Subcutaneous abdominal adipose tissue (tissue), 5 donors: Measurements from ENCODE around the gene SIK2.
A peak's percentile ranks its signal among the peaks of the same experiment; 100 is the strongest.

Experiments
- H3K27ac ChIP-seq: one replicate; pipeline ENCODE4 v1.7.0; 2013; ENCODE audit warnings: low read depth, mild to moderate bottlenecking, inconsistent platforms, low read length, moderate library complexity
- H3K27me3 ChIP-seq, 5 donors: one replicate each; pipeline ENCODE4 v1.7.0; 2013; ENCODE audit warnings: low read length in 5 of 5, inconsistent platforms in 1 of 5; ENCODE audit not compliant: control insufficient read depth in 5 of 5, insufficient read depth in 4 of 5
- H3K36me3 ChIP-seq, 5 donors: one replicate each; pipeline ENCODE4 v1.7.0; 2013; ENCODE audit warnings: low read length in 5 of 5; ENCODE audit not compliant: control insufficient read depth in 5 of 5, insufficient read depth in 5 of 5
- H3K4me1 ChIP-seq, 5 donors: one replicate each; pipeline ENCODE4 v1.7.0; 2013; ENCODE audit warnings: low read length in 5 of 5, mild to moderate bottlenecking in 3 of 5, moderate library complexity in 1 of 5; ENCODE audit not compliant: control insufficient read depth in 5 of 5, insufficient read depth in 5 of 5
- H3K4me3 ChIP-seq, 5 donors: one replicate each; pipeline ENCODE4 v1.7.0; 2013; ENCODE audit warnings: low read length in 5 of 5, low read depth in 1 of 5
- H3K9ac ChIP-seq, 5 donors: one replicate each; pipeline ENCODE4 v1.7.0; 2013; ENCODE audit warnings: low read length in 5 of 5, mild to moderate bottlenecking in 4 of 5, moderate library complexity in 3 of 5
- H3K9me3 ChIP-seq, 5 donors: one replicate each; pipeline ENCODE4 v1.7.0; 2013; ENCODE audit warnings: low read length in 5 of 5; ENCODE audit not compliant: control insufficient read depth in 5 of 5
- donor health status: healthy.
- donor health status: healthy.
- donor health status: healthy.
- donor health status: healthy.
- donor health status: healthy.

SIK2 gene

GRCh38 chr11:111688013-111688412 lies 85.8 kb downstream of the SIK2 start:
- Histone ChIP-seq H3K4me1 (peaks cover 0 to 8% (median 0%) of the 10 kb centered on the region in 5 donors), H3K36me3 (peaks cover 28 to 48% (median 39%) of the 10 kb centered on the region in 5 donors), H3K4me3 (no peak overlapping the region), H3K9me3 (no peaks in the 10 kb centered on the region), H3K27me3 (no peaks in the 10 kb centered on the region), H3K27ac (peak overlapping the region; percentile 47), H3K9ac (peak overlapping the region in 1 of 5 donors; percentile 41)

GRCh38 chr11:111691176-111691575 lies 88.9 kb downstream of the SIK2 start:
- Histone ChIP-seq H3K9me3 (no peaks in the 10 kb centered on the region), H3K9ac (no peak overlapping the region), H3K4me3 (no peak overlapping the region), H3K36me3 (peaks cover 24 to 42% (median 34%) of the 10 kb centered on the region in 5 donors), H3K27me3 (no peaks in the 10 kb centered on the region), H3K4me1 (peaks cover 0 to 15% (median 0%) of the 10 kb centered on the region in 5 donors), H3K27ac (peak overlapping the region; percentile 7)

GRCh38 chr11:111691741-111692140 lies 89.5 kb downstream of the SIK2 start:
- peaks cover 24 to 48% (median 32%) of the 10 kb centered on the region in 5 donors for H3K36me3 ChIP-seq
- peaks cover 0 to 20% (median 4%) of the 10 kb centered on the region in 5 donors for H3K4me1 ChIP-seq
- no peak overlapping the region for H3K9ac ChIP-seq
- H3K9me3 ChIP-seq, result no peaks in the 10 kb centered on the region
- peak overlapping the region; percentile 7 for H3K27ac ChIP-seq
- no peak overlapping the region for H3K4me3 ChIP-seq
- no peaks in the 10 kb centered on the region for H3K27me3 ChIP-seq

- peak overlapping the region; percentile 6 for H3K27ac ChIP-seq
- H3K36me3 ChIP-seq, result peaks cover 19 to 53% (median 27%) of the 10 kb centered on the region in 5 donors
- peaks cover 0 to 25% (median 4%) of the 10 kb centered on the region in 5 donors for H3K4me1 ChIP-seq
- H3K4me3 ChIP-seq, result no peak overlapping the region
- peak overlapping the region in 1 of 5 donors; percentile 10 for H3K9ac ChIP-seq
- H3K27me3 ChIP-seq, result no peaks in the 10 kb centered on the region
- H3K9me3 ChIP-seq, result no peaks in the 10 kb centered on the region
These were observed 91.1 kb downstream of the SIK2 start for GRCh38 chr11:111693224-111693937.

- Histone ChIP-seq H3K4me1 (peaks cover 0 to 29% (median 4%) of the 10 kb centered on the region in 5 donors), H3K4me3 (no peak overlapping the region), H3K27ac (peak overlapping the region; percentile 38), H3K9me3 (no peaks in the 10 kb centered on the region), H3K27me3 (no peaks in the 10 kb centered on the region), H3K36me3 (peaks cover 7 to 49% (median 23%) of the 10 kb centered on the region in 5 donors), H3K9ac (no peak overlapping the region)
These were observed 92.6 kb downstream of the SIK2 start for GRCh38 chr11:111694851-111695250.

GRCh38 chr11:111696556-111696955 lies 94.3 kb downstream of the SIK2 start:
- no peak overlapping the region for H3K9ac ChIP-seq
- H3K4me3 ChIP-seq, result no peak overlapping the region
- H3K27ac ChIP-seq, result peak overlapping the region; percentile 38
- H3K27me3 ChIP-seq, result no peaks in the 10 kb centered on the region
- H3K9me3 ChIP-seq, result no peaks in the 10 kb centered on the region
- peaks cover 0 to 35% (median 4%) of the 10 kb centered on the region in 5 donors for H3K4me1 ChIP-seq
- H3K36me3 ChIP-seq, result peaks cover 3 to 53% (median 30%) of the 10 kb centered on the region in 5 donors

- H3K4me1 ChIP-seq, result peaks cover 0 to 32% (median 4%) of the 10 kb centered on the region in 5 donors
- peaks cover 10 to 61% (median 40%) of the 10 kb centered on the region in 5 donors for H3K36me3 ChIP-seq
- H3K27me3 ChIP-seq, result no peaks in the 10 kb centered on the region
- H3K9me3 ChIP-seq, result no peaks in the 10 kb centered on the region
- no peak overlapping the region for H3K4me3 ChIP-seq
- peak overlapping the region; percentile 52 for H3K27ac ChIP-seq
- H3K9ac ChIP-seq, result no peak overlapping the region
These were observed 95.7 kb downstream of the SIK2 start for GRCh38 chr11:111697933-111698371.

- Histone ChIP-seq H3K9ac (no peak overlapping the region), H3K9me3 (no peaks in the 10 kb centered on the region), H3K36me3 (peaks cover 21 to 68% (median 50%) of the 10 kb centered on the region in 5 donors), H3K4me1 (peaks cover 0 to 29% (median 4%) of the 10 kb centered on the region in 5 donors), H3K4me3 (no peak overlapping the region), H3K27ac (peak overlapping the region; percentile 52), H3K27me3 (no peaks in the 10 kb centered on the region)
These were observed 96.8 kb downstream of the SIK2 start for GRCh38 chr11:111698852-111699559.

- H3K27me3 ChIP-seq, result no peaks in the 10 kb centered on the region
- peaks cover 28 to 75% (median 57%) of the 10 kb centered on the region in 5 donors for H3K36me3 ChIP-seq
- peak overlapping the region; percentile 52 for H3K27ac ChIP-seq
- H3K4me3 ChIP-seq, result no peak overlapping the region
- H3K4me1 ChIP-seq, result peaks cover 0 to 29% (median 4%) of the 10 kb centered on the region in 5 donors
- H3K9ac ChIP-seq, result no peak overlapping the region
- H3K9me3 ChIP-seq, result no peaks in the 10 kb centered on the region
These were observed 97.4 kb downstream of the SIK2 start for GRCh38 chr11:111699579-111700156.
